HG03139 (cell line): ENCODE measurements around the gene CHIA.
A peak's percentile ranks its signal among the peaks of the same experiment; 100 is the strongest.

Experiments
- ATAC-seq: cut with Tn5 transposase; IDR thresholded peaks from one replicate; pipeline ENCODE4 v1.9.1; 2021; ENCODE audit not compliant: unreplicated experiment

CHIA gene

DNA sequence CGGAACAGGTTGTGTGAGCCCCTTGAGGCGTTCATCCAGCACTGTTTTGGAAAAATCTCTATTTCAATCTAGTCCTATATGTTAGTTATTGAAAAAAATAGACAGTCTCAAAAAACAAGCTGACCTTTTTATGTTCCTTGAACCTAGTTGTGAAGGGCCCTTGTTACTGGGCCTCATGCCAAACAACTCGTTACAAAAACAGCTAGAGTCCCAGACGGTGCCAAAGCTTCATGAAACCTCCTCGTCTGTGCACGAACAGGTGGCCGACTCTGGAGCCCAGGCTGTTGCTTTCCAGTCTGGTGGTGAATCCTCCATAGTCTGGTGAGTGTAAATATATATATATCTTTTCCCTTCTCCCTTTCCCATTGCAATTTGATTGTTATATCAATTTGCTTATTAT is at the start of gene CHIA:
Gene CHIA, plus strand, starts transcription at position 222 of the 400 bp plus-strand sequence. CDS start 19,617 bp downstream, outside the sequence.
- ATAC-seq, result no peak

DNA sequence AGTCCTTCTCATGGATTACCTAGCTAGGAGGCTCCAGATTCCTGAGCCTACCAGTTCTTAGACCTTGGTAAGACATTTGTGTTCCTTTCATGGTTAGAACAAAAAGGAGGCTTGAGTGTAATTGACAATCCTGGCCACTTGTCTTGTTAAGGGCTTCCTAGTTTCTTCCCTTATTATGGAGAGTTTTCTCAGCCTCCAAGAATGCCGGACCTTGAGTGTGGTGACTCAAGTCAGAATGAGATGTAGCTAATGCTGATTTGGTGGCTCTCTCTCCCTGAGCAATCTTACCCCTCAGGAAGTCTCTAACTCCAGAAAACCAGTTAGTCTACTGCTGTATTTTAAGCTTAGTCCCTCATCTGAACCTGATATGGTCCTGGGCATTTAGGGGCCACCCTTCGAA is 48.9 kb upstream of the CHIA start:
- no peak for ATAC-seq

DNA sequence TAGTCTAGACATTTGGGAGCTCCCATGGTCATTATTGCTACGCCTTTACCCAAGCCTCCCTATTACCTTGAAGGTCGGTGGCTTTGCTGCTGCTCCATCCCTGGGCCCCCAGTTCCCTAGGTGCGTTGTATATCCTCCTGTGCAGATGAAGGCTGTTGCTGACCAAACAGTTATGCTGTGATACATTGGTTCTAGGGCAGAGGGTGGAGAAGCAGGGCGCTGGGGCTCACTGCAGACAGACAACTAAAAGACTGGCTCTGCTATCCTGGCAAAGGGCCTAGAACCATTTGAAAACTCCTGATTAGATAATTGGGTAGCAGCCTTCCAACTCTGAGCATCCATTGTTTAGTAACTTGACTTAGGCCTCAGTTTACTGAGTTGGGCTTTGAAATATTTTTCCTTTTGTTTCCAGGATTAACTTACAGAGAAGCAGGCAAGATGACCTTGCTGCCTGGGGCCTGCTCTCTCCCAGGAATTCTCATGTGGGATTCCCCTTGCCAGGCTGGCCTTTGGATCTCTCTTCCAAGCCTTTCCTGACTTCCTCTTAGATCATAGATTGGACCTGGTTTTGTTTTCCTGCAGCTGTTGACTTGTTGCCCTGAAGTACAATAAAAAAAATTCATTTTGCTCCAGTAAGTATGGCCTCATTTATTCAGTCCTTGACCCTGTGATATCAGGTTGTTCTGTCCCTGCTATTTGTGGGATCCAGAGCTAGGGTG is 47.7 kb upstream of the CHIA start:
- ATAC-seq, result no peak

DNA sequence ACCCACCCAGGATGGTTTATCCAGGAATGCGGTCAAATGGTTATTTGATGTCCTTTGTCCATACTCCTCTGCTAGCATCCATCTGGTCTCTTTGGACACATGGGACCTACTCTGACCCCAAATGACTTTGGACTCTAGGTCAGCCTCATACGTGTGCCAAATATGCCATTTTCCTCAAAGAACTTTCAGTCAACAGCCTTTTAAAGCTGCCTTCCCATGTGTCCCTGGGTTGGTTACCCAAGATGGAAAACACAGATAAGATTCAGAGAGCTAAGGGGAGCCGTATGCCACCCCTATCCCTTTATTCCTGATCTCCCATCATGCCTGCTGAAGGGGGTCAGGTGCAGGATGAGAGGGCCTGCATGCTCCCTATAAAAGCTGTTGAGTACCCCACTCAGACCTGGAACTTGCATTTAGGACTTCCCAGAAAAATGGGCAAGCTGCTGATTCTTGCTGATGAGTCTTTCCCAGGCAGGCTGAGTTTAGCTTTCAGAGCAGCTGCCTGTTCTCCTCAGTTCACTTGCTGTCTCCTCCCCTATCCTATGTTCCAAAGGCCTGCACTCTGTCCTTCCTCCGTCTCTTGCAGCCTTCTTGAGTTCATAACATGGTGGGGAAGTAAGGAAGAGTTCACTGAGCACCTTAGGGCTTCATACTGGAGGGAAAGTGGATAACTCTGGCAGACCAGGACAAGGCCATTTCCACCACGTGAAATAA is 43.4 kb upstream of the CHIA start:
- ATAC-seq, result no peak

DNA sequence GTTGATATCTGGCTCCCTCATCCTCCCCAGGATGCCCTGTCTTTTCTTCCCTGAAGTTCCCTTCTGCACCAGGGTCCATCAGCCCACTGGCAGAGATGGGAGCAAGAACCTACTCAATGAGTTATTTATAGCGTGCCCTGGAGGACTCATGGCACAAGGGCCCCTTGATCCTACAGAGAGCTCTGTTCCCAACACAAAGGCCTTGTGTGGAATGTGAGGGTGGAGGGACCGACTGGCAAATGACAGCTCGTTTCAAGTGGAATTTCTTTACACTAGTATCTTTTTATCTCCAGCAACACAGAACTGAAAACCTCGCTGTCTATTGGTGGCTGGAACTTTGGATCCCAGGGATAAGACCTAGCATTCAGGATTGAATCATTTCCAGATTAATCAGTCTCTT is 40.7 kb upstream of the CHIA start:
- ATAC-seq, result no peak

DNA sequence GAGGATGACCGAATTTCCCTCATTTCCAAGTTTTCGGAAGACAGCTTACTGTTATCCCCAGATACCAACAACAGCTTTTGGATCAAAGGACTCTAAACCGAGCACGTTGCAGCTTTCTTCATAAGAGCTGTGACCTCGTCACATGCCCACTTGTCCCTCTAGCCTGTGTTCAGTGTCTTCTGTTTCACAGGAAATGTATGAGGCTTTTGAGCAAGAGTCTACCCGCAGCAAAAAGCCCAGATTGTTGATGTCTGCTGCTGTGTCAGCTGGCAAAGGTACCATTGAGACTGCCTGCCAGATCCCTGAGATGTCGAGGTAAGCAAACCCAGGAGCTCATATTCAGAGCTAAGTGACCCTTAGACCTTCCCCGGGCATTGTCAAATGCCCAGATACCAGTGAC is 39.1 kb upstream of the CHIA start:
- no peak for ATAC-seq

DNA sequence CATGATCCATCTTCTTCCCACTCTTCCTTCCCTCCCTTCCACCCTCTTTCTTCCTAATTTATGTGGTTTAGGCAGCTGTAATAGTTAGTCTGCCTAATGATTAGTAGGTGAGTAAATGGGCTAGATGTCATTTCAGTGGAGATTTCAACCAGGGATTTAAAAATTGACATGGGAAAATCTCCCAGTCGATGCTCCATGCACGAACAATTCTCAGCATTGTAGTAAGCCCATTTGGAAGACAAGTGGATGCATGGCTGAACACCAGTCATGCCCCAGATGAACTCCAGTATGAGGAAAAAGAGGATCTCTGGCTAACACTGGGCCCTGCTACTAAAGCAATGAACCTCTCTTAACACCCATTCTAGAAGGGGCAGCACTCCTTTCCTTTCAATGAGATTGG is 37.9 kb upstream of the CHIA start:
- ATAC-seq, result no peak

DNA sequence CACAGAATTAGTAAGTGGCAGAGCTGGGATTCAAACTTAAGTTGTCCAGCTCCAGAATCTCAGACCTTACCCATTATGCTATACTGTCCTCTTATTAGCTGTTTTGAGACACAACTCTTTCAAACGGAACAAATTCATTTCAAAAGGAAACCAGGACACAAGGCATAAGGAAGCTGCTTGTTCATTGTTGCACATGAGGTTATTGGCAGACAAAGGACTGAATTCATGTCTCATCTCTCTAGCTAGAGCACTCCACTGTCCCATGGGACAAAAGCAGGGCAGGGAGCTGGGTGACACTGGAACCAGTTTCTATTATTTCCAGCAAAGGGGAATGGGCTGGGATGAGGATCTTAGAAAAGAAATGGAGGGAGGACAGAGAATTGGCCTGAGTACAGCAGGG is 36.8 kb upstream of the CHIA start:
- no peak for ATAC-seq

DNA sequence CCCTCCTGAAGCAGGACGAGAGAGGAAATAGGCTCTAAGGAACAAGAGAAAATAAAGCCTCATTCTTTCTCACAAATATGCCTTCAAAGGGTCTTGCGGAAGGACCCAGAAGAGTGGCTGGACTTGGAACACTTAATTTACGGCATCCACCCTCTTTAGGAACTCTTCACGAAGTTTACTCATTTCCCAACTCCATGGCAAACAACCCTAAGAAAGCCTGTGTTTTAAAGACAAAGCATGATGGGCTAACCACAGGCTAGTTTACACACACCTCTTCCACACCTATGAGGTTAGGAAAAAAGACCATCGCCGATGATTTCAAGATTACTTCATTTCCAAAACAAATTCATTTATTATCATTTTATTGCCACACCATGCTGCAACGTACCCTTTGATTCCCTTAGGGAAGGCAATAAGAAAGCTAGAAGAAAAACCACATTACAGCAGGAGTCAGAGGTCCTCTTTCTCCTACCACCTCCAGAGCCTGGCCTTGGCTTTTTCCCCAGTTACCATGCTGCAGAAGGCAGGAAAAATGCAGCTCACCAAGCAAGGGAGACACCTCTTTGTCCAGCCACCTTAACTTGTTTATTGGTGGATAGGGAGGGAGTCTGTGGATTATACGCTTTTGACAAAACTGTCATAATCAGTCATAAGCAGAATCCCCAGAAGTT is 33.5 kb upstream of the CHIA start:
- ATAC-seq, result no peak

DNA sequence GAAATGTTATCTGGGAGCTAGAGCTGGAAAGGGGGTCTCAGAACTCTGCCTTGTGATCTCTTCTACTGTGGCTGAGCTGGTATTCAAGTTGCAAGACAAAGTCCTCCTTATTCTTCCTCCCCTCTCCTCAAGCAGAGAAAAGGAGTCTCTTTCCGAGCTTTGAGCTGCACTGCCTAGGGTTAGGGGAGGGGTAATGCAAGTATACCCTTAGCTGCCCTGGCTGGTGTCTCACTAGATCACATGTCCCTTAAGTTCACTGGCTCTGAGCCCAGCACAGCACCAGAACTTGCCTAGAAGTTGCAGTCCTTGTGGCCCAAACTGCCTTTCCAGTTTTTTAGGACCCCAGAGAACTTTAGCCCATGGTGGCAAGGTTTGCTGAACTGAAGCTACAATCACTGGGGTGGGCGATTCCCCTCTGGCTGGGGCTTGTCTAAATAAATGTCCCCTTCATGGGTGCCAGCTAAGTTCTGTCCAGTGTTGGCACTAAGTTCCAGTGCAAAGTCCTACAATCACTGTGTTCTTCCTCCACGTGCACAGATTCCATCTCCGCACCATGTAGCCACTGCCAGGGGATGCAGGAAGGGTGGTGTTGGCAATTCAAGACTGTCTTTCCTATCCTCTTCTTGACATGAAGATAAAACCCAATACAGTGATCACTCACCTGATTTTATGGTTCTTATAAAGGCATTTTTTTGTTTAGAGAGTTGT is 22.7 kb upstream of the CHIA start:
- no peak for ATAC-seq

DNA sequence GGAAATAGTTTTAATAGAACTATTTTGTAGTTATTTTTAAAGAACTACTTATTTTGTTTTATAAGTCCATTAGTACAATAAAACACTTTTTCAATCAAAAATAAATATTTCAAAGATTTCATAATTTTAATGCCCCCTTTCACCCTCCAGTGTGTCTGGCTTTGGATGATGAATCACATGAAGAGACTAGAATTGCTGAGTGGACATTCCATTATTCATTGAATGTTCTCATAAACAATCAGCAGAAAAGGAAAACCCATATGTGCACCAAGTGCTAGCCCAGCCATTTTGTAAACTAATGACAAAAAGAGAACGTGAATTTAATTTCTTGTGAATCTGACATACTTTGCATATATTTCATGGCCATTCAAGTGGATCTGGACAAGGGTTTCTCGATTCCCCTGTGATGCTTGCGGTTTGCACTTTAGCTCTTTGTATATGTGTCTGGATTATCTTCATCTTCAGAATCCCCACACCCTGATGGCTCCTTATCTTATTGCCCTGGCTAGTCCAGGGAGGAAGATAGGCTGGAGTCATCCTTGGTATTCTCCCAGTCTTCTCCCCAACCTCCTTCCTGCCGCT is 20.7 kb upstream of the CHIA start:
- ATAC-seq, result no peak

DNA sequence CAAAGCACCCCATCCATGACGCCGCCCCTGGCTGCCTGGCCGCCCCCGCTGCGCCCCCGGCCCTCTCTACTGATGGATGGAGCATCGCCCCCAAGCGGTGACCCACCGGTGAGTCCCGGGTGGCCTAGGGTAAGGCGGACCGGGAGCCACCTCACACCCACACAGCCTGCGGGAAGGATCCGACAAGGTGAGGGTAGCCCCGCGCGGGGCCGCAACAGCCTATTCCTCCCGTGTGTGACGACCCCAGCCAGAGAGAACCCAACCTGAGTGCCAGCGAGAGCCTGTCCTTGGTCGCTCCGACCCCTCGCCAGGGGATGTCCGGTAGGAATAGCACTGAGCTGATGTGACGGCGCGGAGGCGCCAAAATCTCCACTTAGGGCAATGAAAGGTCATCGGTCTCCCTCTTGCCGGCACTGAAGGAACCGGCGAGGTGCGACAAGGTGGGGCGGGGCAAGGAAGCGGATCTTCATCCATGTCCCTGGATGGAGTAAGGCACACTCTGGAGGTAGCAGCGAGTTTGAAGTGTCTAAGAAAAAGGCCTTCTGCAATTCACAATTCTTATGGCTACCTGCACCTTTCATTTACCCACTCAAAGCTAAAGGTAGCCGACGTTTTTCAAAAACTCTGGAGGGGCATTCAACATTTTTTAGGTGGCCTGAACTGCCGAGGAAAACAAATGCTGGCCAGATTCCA is 19.7 kb upstream of the CHIA start:
- no peak for ATAC-seq

DNA sequence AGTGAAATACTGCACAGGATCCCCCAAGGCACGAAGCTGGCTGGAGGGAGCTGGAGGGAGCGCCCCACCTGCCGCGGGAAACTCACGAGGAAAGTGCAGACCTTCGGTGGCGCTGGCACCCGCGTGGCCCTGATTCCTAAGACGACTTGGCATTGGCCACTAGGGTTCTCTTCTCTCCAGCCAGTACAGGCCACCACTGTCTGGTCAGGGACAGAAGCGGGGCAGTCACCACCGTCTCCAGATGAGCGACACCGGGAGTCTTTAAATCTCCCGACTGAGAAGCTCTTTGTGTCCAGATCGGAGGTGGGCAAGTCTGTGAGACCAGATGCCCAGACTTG is 19.2 kb upstream of the CHIA start:
- no peak for ATAC-seq

DNA sequence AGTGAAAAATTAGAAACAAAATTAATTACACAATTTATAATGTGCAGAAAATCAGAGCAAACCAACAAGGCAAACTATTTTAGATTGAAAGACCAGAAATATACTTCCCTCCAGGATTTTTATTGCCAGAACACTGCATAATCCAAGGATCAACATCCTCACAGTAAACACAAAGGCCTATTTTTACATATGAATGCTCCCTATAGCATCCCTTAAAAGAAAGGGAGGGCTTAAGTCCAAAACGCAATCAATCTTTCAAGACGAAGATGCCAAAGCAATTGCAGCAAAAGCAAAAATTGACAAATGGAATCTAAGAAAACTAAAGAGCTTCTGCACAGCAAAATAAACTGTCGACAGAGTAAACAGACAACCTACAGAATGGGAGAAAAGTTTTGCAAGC is 18.6 kb upstream of the CHIA start:
- no peak for ATAC-seq

DNA sequence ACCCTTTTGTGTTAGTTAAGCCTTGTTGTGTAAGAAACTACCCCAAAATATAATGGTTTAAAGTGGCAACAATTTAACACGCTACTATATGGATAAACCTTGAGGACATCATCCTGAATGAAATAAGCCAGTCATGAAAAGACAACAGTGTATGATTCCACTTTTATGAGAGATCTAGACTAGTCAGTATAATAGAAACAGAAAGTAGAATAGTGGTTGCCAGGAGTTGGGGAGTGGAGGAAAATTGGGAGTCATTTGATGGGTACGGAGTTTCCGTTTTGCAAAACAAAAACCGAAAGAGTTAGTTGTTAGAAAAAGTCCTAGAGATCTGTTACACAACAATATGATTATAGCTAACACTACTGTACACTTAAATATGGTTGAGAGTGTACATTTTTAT is 16.0 kb upstream of the CHIA start:
- ATAC-seq, result peak; percentile 24

DNA sequence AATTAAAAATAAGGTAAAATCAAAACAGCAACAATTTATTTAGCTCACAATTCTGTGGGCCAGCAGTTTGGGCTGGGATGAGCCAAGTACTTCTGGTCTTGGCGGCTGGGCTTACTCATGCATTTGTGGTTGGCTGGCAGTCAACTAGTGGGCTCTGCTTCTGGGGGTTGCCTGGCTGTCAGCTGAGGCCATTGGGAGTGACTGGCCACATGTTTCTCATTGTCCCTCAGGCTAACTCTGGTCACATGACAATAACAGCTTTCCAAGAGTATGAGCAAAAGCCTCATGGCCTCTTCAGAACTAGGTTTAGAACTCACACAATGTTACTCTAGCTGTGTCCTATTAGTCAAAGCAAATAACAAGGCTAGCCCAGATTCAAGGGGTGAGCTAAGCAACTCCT is 15.6 kb upstream of the CHIA start:
- ATAC-seq, result peak; percentile 54

DNA sequence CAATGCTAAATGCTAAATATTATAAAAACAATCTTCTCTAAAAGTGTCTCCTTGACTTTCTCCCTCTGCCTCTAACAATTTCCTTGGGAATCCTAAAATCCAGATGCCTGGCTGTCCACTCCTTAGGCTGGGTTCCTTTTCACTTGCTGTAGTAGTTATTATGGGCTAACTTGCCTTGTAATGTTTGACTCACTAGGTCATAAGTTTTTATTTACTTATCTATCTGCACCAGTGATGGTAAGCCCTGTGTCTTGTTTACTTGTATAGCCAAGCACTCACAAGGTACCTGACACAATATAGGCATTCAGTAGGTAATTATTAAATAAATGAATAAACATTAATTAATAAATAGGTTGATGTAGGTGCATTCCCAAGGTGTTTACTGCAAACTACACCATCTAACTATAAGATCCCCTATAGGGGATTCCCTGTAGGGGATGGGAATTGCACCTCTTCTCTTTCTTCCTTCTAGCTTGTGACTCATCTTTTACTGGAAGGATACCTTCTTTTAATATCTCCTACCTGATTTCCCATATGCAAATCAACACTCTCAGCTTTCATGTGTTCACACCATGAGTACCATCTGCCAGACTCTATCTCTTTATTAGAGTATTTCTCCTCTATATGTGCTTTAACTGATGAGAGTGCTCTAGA is 14.7 kb upstream of the CHIA start:
- no peak for ATAC-seq

DNA sequence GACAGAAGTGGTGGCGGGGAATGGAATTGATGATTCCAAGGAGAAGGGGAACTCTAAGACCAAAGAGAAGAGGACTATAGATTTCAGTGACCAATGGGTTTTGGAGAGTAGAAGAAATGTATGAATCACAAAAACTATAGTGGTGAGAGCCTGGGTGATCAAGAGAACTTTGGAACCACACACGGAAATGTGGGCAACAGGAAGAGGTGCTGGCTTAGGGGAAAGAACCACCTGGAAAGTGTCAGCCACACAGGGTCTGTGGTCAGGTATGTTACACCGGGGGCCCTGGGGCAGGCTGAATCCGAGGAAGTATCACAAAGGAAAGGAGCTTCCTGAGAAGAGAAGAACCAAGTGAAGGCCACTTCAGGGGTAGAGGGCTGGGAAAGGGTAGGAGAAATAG is 11.5 kb upstream of the CHIA start:
- ATAC-seq, result no peak

DNA sequence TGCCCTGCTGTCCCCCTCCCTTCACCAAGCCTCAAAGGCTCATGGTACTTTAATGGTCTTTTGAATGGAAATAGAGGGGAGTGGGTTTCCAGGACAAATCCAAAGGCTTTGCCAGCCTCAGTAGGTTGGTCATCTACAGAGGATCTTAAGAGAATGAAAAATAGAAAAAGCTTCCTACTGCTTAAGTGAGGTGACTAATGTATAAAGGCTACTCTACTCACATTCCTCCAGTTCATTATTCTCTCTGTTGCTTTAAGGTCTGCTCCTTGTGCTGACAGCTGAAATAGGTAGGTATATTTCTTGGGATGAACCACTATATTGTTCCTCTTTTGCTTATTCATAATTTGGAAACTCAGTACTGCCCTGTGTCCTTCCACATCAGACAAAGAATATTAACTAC is 10.4 kb upstream of the CHIA start:
- ATAC-seq, result no peak

DNA sequence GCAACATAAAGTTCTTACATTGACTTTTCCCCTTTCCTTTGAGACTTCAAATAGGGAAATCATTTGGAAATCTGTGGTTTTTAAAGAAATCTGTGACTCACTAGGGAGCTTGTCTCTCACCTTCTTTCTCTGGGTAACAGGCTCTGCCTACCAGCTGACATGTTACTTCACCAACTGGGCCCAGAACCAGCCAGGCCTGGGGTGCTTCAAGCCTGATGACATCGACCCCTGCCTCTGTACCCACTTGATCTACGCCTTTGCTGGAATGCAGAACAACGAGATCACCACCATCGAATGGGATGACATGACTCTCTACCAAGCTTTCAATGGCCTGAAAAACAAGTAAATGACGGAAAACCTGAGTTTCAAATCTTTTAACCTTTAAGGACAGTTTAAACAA is 9.2 kb upstream of the CHIA start:
- no peak for ATAC-seq
